DND-41 (cell line): ENCODE data around the gene DIS3L2.

Experiments used
- EZH2 ChIP-seq: IDR thresholded peaks from 3 replicates; pipeline ENCODE4 v1.6.1; 2012; ENCODE audit warnings: borderline replicate concordance, low read depth, mild to moderate bottlenecking, moderate library complexity, low read length, inconsistent platforms; ENCODE audit not compliant: severe bottlenecking
- TF ChIP-seq, protein P1 (sequence below): IDR thresholded peaks from 2 replicates; pipeline ENCODE4 v1.5.1; 2012; ENCODE audit warnings: borderline replicate concordance, low read length, moderate library complexity, mild to moderate bottlenecking; ENCODE audit not compliant: poor library complexity, severe bottlenecking; ENCODE audit errors: extremely low read depth

DNA sequence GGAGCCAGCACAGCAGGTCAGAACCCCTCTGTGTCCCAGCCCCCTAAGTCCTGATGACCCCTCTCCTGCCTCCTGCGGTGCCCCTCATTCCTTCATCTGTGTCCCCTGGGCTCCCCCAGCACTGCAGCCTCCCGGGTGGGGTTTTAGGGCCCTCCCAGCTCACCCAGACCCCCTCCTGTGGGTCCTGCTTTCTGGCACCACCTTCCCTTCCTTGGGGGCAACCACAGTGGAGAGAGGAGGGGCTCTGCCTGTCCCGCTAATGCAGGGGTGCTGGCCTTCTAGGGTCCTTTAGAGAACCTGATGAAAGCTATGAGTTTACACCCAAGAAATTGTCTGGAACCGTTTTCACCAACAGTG is 374.3 kb downstream of the DIS3L2 start:
- TF ChIP-seq, protein P1, sequence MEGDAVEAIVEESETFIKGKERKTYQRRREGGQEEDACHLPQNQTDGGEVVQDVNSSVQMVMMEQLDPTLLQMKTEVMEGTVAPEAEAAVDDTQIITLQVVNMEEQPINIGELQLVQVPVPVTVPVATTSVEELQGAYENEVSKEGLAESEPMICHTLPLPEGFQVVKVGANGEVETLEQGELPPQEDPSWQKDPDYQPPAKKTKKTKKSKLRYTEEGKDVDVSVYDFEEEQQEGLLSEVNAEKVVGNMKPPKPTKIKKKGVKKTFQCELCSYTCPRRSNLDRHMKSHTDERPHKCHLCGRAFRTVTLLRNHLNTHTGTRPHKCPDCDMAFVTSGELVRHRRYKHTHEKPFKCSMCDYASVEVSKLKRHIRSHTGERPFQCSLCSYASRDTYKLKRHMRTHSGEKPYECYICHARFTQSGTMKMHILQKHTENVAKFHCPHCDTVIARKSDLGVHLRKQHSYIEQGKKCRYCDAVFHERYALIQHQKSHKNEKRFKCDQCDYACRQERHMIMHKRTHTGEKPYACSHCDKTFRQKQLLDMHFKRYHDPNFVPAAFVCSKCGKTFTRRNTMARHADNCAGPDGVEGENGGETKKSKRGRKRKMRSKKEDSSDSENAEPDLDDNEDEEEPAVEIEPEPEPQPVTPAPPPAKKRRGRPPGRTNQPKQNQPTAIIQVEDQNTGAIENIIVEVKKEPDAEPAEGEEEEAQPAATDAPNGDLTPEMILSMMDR: no peak
- no peak for TF ChIP-seq EZH2
